Bronchial smooth muscle cell (primary cell): ENCODE data around the gene RIMS3. TPM values are rescaled to one million over a fixed set of nuclear protein-coding genes. Genes with fewer than 3 reads are reported as not detected.

ENCODE experiments used
- total RNA-seq: library from RNA; depleted of rRNA; stranded (reverse); fragments of >200 nt; gene quantifications from 2 replicates; pipeline ENCODE4 v1.2.1, GENCODE V29; 2014

The RIMS3 gene
- total RNA-seq = 0.16 and 0.17 TPM in 2 replicates

DNA sequence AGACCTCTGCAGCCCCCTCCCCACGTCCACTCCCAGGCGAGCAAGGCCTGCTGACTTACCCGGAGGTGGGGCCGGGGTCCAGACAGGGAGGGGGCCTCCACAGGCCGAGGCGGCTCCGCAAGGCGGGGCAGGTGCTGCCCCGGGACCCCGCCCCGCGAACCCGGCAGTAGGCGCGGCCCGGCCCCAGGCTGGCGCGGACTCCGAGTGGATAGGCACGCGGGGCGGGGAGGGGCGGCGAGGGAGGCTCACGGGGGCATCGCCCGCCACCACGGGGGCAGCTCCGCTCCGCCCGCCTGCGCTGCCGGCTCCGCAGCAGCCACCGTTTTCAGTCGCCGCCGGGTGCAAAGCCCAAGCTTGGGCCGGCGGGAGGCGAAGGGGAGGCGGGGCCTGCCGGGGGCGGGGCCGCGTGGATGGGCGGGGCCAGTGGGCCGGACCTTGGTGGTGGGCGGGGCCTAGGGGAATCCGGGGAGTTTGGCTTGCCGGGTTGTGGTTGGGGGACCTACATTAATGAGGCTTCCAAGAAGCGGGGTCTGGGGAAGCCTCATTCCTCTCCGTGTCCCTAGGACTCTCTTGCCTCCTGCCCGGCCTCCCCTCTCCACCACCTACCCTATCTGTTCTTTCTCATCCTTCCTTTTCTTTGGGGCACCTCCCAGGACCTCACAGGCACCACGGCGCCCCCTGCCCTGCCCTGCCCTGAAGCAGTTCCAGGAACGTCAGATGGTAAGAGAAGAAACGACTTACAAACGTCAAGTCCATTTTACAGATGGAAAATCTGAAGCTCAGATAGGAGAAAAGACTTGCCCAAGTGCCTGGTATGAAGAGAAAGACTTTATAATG, at the start of gene RIMS3:
Gene RIMS3, minus strand, starts transcription at position 348 of the 837 bp plus-strand sequence. CDS start 23,757 bp downstream, outside the sequence.

DNA sequence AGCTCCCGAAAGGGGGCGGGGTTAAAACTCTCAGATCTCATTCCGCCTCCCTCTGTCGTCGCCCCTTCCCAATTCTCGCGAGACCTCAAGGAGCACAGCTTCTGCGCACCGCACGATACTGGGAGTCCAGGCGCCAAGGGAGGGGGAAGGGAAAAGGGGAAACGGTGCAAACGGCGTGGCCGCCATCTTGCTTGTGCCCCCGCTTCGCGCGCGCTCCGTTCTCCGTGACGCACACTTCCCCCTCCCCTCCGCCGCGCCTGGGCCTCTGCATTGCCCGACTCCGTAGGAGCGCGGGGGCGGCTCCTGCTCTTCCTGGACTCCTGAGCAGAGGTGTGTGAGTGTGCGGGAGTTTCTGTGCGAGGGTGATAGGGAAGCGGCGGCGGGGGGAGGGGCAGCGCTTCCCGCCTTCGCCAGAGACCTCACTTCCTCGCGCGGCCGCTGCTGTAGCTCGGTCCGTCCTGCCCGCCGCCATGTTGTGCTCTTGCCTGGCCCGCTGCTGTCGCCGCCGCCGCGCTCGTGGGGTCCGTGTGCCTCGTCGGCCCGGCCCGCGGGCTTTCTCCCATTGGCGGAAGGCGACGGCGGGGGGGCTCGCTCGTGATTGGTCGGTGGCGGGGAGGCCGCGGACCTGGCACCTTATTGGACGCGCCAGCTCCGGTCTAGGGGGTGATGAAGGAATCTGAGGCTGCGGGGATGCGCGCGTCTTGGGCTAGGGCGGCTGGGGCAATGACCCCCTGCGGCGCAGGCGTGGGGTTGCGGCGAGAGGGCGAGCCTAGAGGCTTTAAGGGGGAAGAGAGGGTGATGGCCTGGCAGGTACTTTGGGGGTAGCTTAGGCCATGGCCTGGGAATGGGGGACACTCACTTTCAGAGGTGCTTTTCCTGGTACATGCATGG, 26.3 kb upstream of the RIMS3 start, which contains the start of gene NFYC:
Gene NFYC, plus strand, starts transcription at position 167 of the 891 bp plus-strand sequence. CDS start 47,140 bp downstream, outside the sequence.

Other genes starting within 250 kb of the RIMS3 start
- gene ZFP69B, start 215.2 kb downstream of the RIMS3 start, total RNA-seq = 1.6 and 2.0 TPM in 2 replicates
- 2.1 and 2.5 TPM in 2 replicates for gene ZFP69, start 188.4 kb downstream of the RIMS3 start, total RNA-seq
- gene EXO5, start 156.9 kb downstream of the RIMS3 start, total RNA-seq = 8.0 and 8.7 TPM in 2 replicates
- gene ZNF684, start 134.0 kb downstream of the RIMS3 start, total RNA-seq = 4.1 and 4.7 TPM in 2 replicates
- gene NFYC, start 26.0 kb upstream of the RIMS3 start, total RNA-seq = 19.4 and 31.5 TPM in 2 replicates
- not detected in 2 replicates for gene KCNQ4, start 118.1 kb upstream of the RIMS3 start, total RNA-seq
- 0.09 and 0.47 TPM in 2 replicates for gene CITED4, start 196.7 kb upstream of the RIMS3 start, total RNA-seq